Ascending aorta (tissue), 2 donors: Measurements from ENCODE around the gene COL28A1. TPM values are rescaled to one million over a fixed set of nuclear protein-coding genes. Genes with fewer than 3 reads are reported as not detected.

Source experiments
- DNase-seq, 2 donors: peaks; one replicate each; pipeline ENCODE4 v3.0.0-alpha.2; 2019; ENCODE audit warnings: low spot score in 2 of 2
- H3K27ac ChIP-seq, 2 donors: fragments of 200-600 bp; sonication (generic); one replicate each; pipeline ENCODE4 v1.5.1; 2016 to 2017; ENCODE audit warnings: mild to moderate bottlenecking in 1 of 2
- H3K27me3 ChIP-seq: fragments of 200-600 bp; sonication (generic); one replicate; pipeline ENCODE4 v1.5.1; 2017
- H3K36me3 ChIP-seq, 2 donors: fragments of 200-600 bp; sonication (generic); one replicate each; pipeline ENCODE4 v1.5.1; 2016
- H3K4me1 ChIP-seq, 2 donors: fragments of 200-600 bp; sonication (generic); one replicate each; pipeline ENCODE4 v1.5.1; 2016 to 2017; ENCODE audit warnings: mild to moderate bottlenecking in 1 of 2
- H3K4me3 ChIP-seq, 2 donors: fragments of 200-600 bp; sonication (generic); one replicate each; pipeline ENCODE4 v1.5.1; 2016 to 2017; ENCODE audit warnings: mild to moderate bottlenecking in 1 of 2
- H3K9me3 ChIP-seq, 2 donors: fragments of 200-600 bp; sonication (generic); one replicate each; pipeline ENCODE4 v1.5.1; 2016
- intact Hi-C: fragments of 100-400 bp; cut with DNase I; formaldehyde crosslinking; loops from one replicate; pipeline ENCODE4 v1.15.1; 2023
- total RNA-seq: library from RNA; depleted of rRNA; stranded (reverse); fragments of >200 nt; gene quantifications from one replicate; pipeline ENCODE4 v1.1.0, GENCODE V29; 2016
- TF ChIP-seq, protein P1 (sequence below), 3 experiments: fragments of 200-600 bp in 2 of 3; fragments of 450-650 bp in 1 of 3; sonication (generic) in 2 of 3; IDR thresholded peaks; one replicate each; pipeline ENCODE4 v1.5.1; 2016 to 2019; ENCODE audit warnings: antibody characterized with exemption in 3 of 3, mild to moderate bottlenecking in 1 of 3, moderate library complexity in 1 of 3

Gene COL28A1
- total RNA-seq, 1 donor from 2014 or later = 0.11 TPM

DNA sequence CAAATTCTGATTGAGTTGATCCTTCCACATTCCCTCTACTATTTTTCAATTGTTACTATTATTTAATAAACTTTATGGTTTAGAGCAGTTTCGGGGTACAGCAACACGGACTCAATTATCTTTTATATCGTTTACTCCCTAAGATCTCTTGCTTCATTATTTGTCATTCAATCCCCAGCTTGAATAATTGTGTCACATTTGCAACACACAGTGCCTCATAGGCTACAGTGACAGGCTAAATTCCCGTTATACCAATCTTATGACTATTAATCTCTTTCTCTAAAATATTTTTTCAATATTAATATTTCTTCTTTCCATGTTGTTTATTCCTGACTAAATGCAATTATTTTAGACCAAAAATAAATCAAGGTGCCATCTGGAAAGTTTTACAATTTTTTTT is 4.0 kb upstream of the COL28A1 start:
- Histone ChIP-seq H3K27ac (no peak overlapping the region), H3K36me3 (no peaks in the 10 kb centered on the region), H3K27me3 (no peaks in the 10 kb centered on the region), H3K4me3 (no peak overlapping the region), H3K4me1 (no peaks in the 10 kb centered on the region), H3K9me3 (no peaks in the 10 kb centered on the region)
- no peak for DNase-seq
- intact Hi-C loops = loop anchor here (2.0 to 10.0 kb wide), 2 partner anchors 115 to 435 kb away; no protein-coding TSS in a partner anchor
- TF ChIP-seq, protein P1, sequence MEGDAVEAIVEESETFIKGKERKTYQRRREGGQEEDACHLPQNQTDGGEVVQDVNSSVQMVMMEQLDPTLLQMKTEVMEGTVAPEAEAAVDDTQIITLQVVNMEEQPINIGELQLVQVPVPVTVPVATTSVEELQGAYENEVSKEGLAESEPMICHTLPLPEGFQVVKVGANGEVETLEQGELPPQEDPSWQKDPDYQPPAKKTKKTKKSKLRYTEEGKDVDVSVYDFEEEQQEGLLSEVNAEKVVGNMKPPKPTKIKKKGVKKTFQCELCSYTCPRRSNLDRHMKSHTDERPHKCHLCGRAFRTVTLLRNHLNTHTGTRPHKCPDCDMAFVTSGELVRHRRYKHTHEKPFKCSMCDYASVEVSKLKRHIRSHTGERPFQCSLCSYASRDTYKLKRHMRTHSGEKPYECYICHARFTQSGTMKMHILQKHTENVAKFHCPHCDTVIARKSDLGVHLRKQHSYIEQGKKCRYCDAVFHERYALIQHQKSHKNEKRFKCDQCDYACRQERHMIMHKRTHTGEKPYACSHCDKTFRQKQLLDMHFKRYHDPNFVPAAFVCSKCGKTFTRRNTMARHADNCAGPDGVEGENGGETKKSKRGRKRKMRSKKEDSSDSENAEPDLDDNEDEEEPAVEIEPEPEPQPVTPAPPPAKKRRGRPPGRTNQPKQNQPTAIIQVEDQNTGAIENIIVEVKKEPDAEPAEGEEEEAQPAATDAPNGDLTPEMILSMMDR (IDR thresholded peaks at IDR 0.05) = no peak

DNA sequence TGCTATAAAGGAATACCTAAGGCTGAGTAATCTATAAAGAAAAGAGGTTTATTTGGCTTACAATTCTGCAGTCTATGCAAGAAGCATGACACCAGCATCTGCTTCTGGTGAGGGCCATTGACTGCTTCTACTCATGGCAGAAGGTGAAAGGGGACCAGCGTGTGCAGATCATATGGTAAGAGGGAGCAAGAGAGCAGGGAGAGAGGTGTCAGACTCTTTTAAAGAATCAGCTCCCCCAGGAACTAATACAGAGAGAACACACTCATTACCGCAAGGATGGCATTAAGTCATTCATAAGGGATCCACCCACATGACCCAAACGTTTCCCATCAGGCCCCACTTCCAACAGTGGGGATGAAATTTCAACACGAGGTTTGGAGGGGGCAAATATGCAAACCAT is 3.5 kb upstream of the COL28A1 start:
- intact Hi-C loops = loop anchor here (10.0 kb wide), 1 partner anchor 114 kb away; no protein-coding TSS in a partner anchor
- TF ChIP-seq, protein P1 (IDR thresholded peaks at IDR 0.05) = no peak
- DNase-seq = no peak
- Histone ChIP-seq H3K4me1 (no peaks in the 10 kb centered on the region), H3K4me3 (no peak overlapping the region), H3K9me3 (no peaks in the 10 kb centered on the region), H3K27ac (no peak overlapping the region), H3K27me3 (no peaks in the 10 kb centered on the region), H3K36me3 (no peaks in the 10 kb centered on the region)

DNA sequence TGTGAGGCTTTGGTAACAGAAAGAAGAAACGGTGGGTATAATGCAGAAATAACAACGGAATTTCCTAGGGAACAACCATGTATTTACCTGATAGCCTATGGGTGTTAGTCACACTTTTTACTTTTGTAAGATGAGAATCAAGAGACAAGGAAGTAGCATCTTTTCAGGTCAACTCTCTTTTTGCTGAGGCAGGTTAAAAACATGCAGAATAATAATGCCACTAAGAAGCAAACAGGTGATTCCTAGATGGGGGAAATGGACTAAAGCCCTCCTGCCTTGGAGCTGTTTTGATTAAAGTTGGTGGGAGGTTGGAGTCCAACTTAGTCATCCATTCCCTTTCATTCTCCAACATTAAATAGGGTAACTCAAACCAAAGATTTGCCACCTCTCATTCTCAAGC is 2.0 kb upstream of the COL28A1 start:
- Histone ChIP-seq H3K4me3 (no peak overlapping the region), H3K36me3 (no peaks in the 10 kb centered on the region), H3K4me1 (no peaks in the 10 kb centered on the region), H3K27me3 (no peaks in the 10 kb centered on the region), H3K9me3 (no peaks in the 10 kb centered on the region), H3K27ac (no peak overlapping the region)
- DNase-seq = no peak
- intact Hi-C loops = loop anchor here (10.0 kb wide), 1 partner anchor 113 kb away; no protein-coding TSS in a partner anchor
- TF ChIP-seq, protein P1 (IDR thresholded peaks at IDR 0.05) = no peak

DNA sequence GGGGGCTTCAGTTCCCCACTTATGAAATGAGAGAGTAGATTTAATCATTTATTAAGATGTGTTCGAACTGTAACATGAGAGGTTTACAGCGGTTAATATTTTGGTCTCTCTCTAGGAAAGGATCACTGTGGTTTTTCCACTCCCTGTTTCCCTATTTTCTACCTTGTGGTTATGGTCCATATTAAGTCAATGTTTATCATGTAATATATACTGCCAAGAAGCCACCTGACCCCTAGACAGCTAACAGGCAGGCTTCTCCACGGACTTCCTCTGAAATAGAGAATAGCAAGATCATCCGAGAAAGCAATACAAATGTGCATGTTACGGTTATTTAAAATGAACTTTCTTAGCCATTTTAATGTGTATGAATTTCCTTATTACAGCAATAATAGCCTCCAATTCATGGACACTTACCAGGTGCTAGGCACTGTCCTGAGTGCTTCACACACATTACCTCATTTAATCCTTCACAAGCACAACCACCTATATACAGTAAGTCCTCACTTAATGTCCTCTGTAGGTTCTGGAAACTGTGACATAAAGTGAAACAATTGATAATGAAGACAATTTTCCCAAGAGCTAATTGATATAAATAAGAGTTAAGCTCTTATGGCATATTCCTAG is 835 bp upstream of the COL28A1 start:
- DNase-seq = no peak
- Histone ChIP-seq H3K9me3 (no peaks in the 10 kb centered on the region), H3K27me3 (no peaks in the 10 kb centered on the region), H3K4me3 (no peak overlapping the region), H3K27ac (no peak overlapping the region), H3K4me1 (no peaks in the 10 kb centered on the region), H3K36me3 (no peaks in the 10 kb centered on the region)
- intact Hi-C loops = loop anchor here (10.0 kb wide), 1 partner anchor 112 kb away; no protein-coding TSS in a partner anchor
- TF ChIP-seq, protein P1 (IDR thresholded peaks at IDR 0.05) = no peak

DNA sequence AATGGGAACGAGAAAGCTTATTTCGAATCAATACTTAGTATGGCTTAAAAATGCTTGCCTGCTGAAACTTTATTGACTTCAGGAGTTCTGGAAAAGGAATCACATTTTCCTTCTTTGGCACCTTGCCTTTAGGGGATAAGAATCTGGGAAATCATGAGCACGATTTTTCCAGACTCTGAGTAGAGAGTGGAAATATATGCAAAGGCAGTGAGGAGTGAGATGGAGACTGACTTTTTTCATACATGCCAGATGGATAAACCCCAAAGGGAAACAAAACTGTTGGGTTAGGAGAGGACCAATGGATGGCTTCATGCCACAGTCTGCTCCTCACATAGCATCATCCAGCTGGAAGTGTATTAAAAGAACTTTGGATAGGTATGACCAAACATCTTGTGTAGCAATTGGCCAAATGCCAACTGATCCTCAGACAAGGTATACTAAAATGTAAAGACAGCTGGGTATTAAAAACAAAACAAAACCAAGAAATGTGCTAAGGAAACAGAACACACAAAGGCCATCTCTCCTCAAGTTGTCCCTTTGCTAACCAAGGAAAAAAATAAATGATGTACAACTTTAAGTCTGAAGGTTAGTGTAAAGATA is 1.7 kb downstream of the COL28A1 start:
- H3K4me3 ChIP-seq = no peak overlapping the region
- intact Hi-C loops = loop anchor here (10.0 kb wide), 1 partner anchor 109 kb away; no protein-coding TSS in a partner anchor
- H3K27me3 ChIP-seq = no peaks in the 10 kb centered on the region
- TF ChIP-seq, protein P1 (IDR thresholded peaks at IDR 0.05) = no peak
- H3K27ac ChIP-seq = no peak overlapping the region
- no peaks in the 10 kb centered on the region for H3K9me3 ChIP-seq
- H3K36me3 ChIP-seq = no peaks in the 10 kb centered on the region
- no peaks in the 10 kb centered on the region for H3K4me1 ChIP-seq
- DNase-seq = no peak
